Spleen (tissue), 11 donors: ENCODE data around the gene NR0B2. TPM values are rescaled to one million over a fixed set of nuclear protein-coding genes. Genes with fewer than 3 reads are reported as not detected.

Experiments
- DNase-seq: peaks from one replicate; pipeline ENCODE4 v3.0.0-alpha.2; 2020
- H3K27ac ChIP-seq, 8 donors: fragments of 200-600 bp; sonication (generic) in 7 of 8; 1 replicate in 4 of 8; 2 replicates in 4 of 8; pipeline versions ENCODE4 v1.5.0 to v1.8.0; 2016 to 2021; ENCODE audit warnings: inconsistent platforms in 4 of 8, mild to moderate bottlenecking in 4 of 8, moderate library complexity in 1 of 8
- H3K27me3 ChIP-seq, 7 donors: fragments of 200-600 bp; sonication (generic) in 6 of 7; replicated peaks in 1 of 7; 1 replicate in 4 of 7; 2 replicates in 3 of 7; pipeline versions ENCODE4 v1.5.0 to v1.8.0; 2016 to 2021; ENCODE audit warnings: inconsistent platforms in 3 of 7, mild to moderate bottlenecking in 1 of 7
- H3K36me3 ChIP-seq, 6 donors: fragments of 200-600 bp; sonication (generic) in 5 of 6; 1 replicate in 4 of 6; 2 replicates in 2 of 6; pipeline versions ENCODE4 v1.5.0 to v1.8.0; 2016 to 2021; ENCODE audit warnings: inconsistent platforms in 2 of 6
- H3K4me1 ChIP-seq, 6 donors: fragments of 200-600 bp; sonication (generic) in 5 of 6; 1 replicate in 3 of 6; 2 replicates in 3 of 6; pipeline versions ENCODE4 v1.5.0 to v1.8.0; 2016 to 2021; ENCODE audit warnings: inconsistent platforms in 3 of 6
- H3K4me3 ChIP-seq, 8 donors: fragments of 200-600 bp; sonication (generic) in 7 of 8; 1 replicate in 4 of 8; 2 replicates in 4 of 8; pipeline versions ENCODE4 v1.5.0 to v1.8.0; 2016 to 2021; ENCODE audit warnings: inconsistent platforms in 4 of 8, mild to moderate bottlenecking in 4 of 8, moderate library complexity in 2 of 8
- H3K9me3 ChIP-seq, 8 donors: fragments of 200-600 bp; sonication (generic) in 7 of 8; 1 replicate in 4 of 8; 2 replicates in 4 of 8; pipeline versions ENCODE4 v1.5.0 to v1.8.0; 2016 to 2021; ENCODE audit warnings: inconsistent platforms in 4 of 8
- CTCF ChIP-seq, 11 experiments: fragments of 200-600 bp in 7 of 11; fragments of 450-650 bp in 4 of 11; sonication (generic) in 4 of 11; IDR thresholded peaks in 8 of 11; conservative IDR thresholded peaks in 3 of 11; 1 replicate in 7 of 11; 2 replicates in 4 of 11; pipeline versions ENCODE4 v1.4.0 to v1.8.0; 2016 to 2021; ENCODE audit warnings: antibody characterized with exemption in 11 of 11, inconsistent platforms in 4 of 11, mild to moderate bottlenecking in 1 of 11
- POLR2A ChIP-seq, 3 donors: fragments of 450-650 bp; IDR thresholded peaks; one replicate each; pipeline ENCODE4 v1.5.1; 2017; ENCODE audit warnings: antibody characterized with exemption in 3 of 3, mild to moderate bottlenecking in 1 of 3
- POLR2AphosphoS5 ChIP-seq, 3 donors: sonication (generic); formaldehyde crosslinking; IDR thresholded peaks; one replicate each; pipeline ENCODE4 v1.5.1; 2017; ENCODE audit warnings: antibody characterized with exemption in 3 of 3
- WGBS, 5 donors: extraction: QIAGEN DNeasy Blood & Tissue Kit in 3 of 5; methylation state at CpG; one replicate each; pipeline versions ENCODE4 v1.1.5 to v1.1.7; 2013 to 2018; 5-methylcytosine and 5-hydroxymethylcytosine counted together
- intact Hi-C: fragments of 100-400 bp; cut with DNase I; formaldehyde crosslinking; loops from one replicate; pipeline ENCODE4 v1.15.0; 2023; ENCODE audit warnings: low total_unique reads
- polyA plus RNA-seq, 3 donors: library from polyadenylated mRNA; stranded (reverse); fragments of 200-250 nt; gene quantifications; one replicate each; pipeline ENCODE4 v1.2.1, GENCODE V29; 2013
- total RNA-seq, 7 donors: library from RNA; depleted of rRNA in 3 of 7; stranded (reverse); fragments of >200 nt in 3 of 7; fragmentation: NEBNext Ultra II Directional in 4 of 7; extraction: Animal tissue kit (Norgen Biotek cat#: 25700) in 4 of 7; gene quantifications; one replicate each; pipeline versions ENCODE4 v1.1.0 to v1.2.1, GENCODE V29; 2016 to 2021
- donor health status: healthy with polysubstance abuse.
- donor health status: DM: no; HTN: no; CAD: no; lungs with moderate emphysema.
- donor health status: DM: no; HTN: no; CAD: no.
- donor health status: Bipolar disorder and iron deficiency.
- donor health status: healthy.
- donor health status: DM: no; HTN: no; CAD: no.
- donor health status: DM: yes; HTN: yes; CAD: no.

Gene NR0B2
- total and polyA plus RNA-seq, 10 donors = 0.74 to 27.1 (median 8.1) TPM

GRCh38 chr1:26897351-26897750, 16.4 kb downstream of the NR0B2 start:
- no peak for DNase-seq
- peaks cover 0 to 64% (median 53%) of the 10 kb centered on the region in 6 donors for H3K36me3 ChIP-seq
- no peak for TF ChIP-seq POLR2AphosphoS5 (IDR thresholded peaks at IDR 0.05)
- TF ChIP-seq CTCF (IDR thresholded peaks at IDR 0.05 in 8 of 11, conservative IDR thresholded peaks at IDR 0.05 in 3 of 11) = no peak
- TF ChIP-seq POLR2A (IDR thresholded peaks at IDR 0.05) = no peak

GRCh38 chr1:26894263-26894662, 19.5 kb downstream of the NR0B2 start:
- intact Hi-C loops = no loop called here
- DNase-seq = no peak
- no peak overlapping the region for H3K4me3 ChIP-seq
- peaks cover 14 to 58% (median 31%) of the 10 kb centered on the region in 6 donors for H3K4me1 ChIP-seq
- TF ChIP-seq POLR2A (IDR thresholded peaks at IDR 0.05) (no peak), POLR2AphosphoS5 (IDR thresholded peaks at IDR 0.05) (no peak), CTCF (IDR thresholded peaks at IDR 0.05 in 8 of 11, conservative IDR thresholded peaks at IDR 0.05 in 3 of 11) (no peak)
- peaks cover 0 to 81% (median 57%) of the 10 kb centered on the region in 6 donors for H3K36me3 ChIP-seq
- 90 to 98% (median 95%) methylated on average over 13 of the region's 13 CpGs for WGBS, 5 donors
- no peaks in the 10 kb centered on the region for H3K27me3 ChIP-seq
- H3K9me3 ChIP-seq = no peaks in the 10 kb centered on the region
- no peak overlapping the region for H3K27ac ChIP-seq

More at GRCh38 chr1:26897351-26897750, 16.4 kb downstream of the NR0B2 start:
- no peak overlapping the region for H3K4me3 ChIP-seq
- intact Hi-C loops = no loop called here
- H3K27ac ChIP-seq = no peak overlapping the region
- H3K9me3 ChIP-seq = no peaks in the 10 kb centered on the region
- 90 to 97% (median 94%) methylated on average over 9 of the region's 9 CpGs for WGBS, 5 donors
- H3K4me1 ChIP-seq = peaks cover 14 to 64% (median 33%) of the 10 kb centered on the region in 6 donors
- H3K27me3 ChIP-seq = no peaks in the 10 kb centered on the region

GRCh38 chr1:26890467-26890796, 23.3 kb downstream of the NR0B2 start:
- intact Hi-C loops = no loop called here
- WGBS, 5 donors = 4 to 12% (median 4%) methylated on average over 12 of the region's 12 CpGs
- DNase-seq = no peak
- peaks cover 12 to 48% (median 32%) of the 10 kb centered on the region in 6 donors for H3K4me1 ChIP-seq
- H3K36me3 ChIP-seq = peaks cover 0 to 85% (median 67%) of the 10 kb centered on the region in 6 donors
- peak overlapping the region; percentile 85 to 98 (median 94) for H3K27ac ChIP-seq
- TF ChIP-seq POLR2AphosphoS5 (IDR thresholded peaks at IDR 0.05) (no peak), POLR2A (IDR thresholded peaks at IDR 0.05) (no peak), CTCF (IDR thresholded peaks at IDR 0.05 in 8 of 11, conservative IDR thresholded peaks at IDR 0.05 in 3 of 11) (no peak)
- H3K27me3 ChIP-seq = no peaks in the 10 kb centered on the region
- no peaks in the 10 kb centered on the region for H3K9me3 ChIP-seq
- H3K4me3 ChIP-seq = peak overlapping the region; percentile 61 to 98 (median 88)

GRCh38 chr1:26889551-26890466, 24.0 kb downstream of the NR0B2 start, which contains the start of gene GPN2:
Gene GPN2 (minus strand): TSS chr1:26890283. CDS start chr1:26890096, 187 bp downstream.
- no peaks in the 10 kb centered on the region for H3K9me3 ChIP-seq
- H3K27ac ChIP-seq = peak within 1 kb of the TSS; percentile 85 to 98 (median 94)
- 1% methylated on average over 49 to 89 of the region's 89 CpGs for WGBS, 5 donors
- intact Hi-C loops = no loop called here
- H3K4me1 ChIP-seq = peaks cover 12 to 48% (median 32%) of the 10 kb centered on the region in 6 donors
- peak; percentile 95 to 97 (median 97) for TF ChIP-seq POLR2AphosphoS5 (IDR thresholded peaks at IDR 0.05)
- TF ChIP-seq POLR2A (IDR thresholded peaks at IDR 0.05) = peak in 1 of 3 donors; percentile 54
- no peak for TF ChIP-seq CTCF (IDR thresholded peaks at IDR 0.05 in 8 of 11, conservative IDR thresholded peaks at IDR 0.05 in 3 of 11)
- no peaks in the 10 kb centered on the region for H3K27me3 ChIP-seq
- peaks cover 3 to 85% (median 68%) of the 10 kb centered on the region in 6 donors for H3K36me3 ChIP-seq
- DNase-seq = peak; percentile 95
- H3K4me3 ChIP-seq = peak within 1 kb of the TSS; percentile 61 to 98 (median 88)
